Hepatocyte (in vitro differentiated cells): ENCODE data around the gene TRIM9. TPM values are rescaled to one million over a fixed set of nuclear protein-coding genes. Genes with fewer than 3 reads are reported as not detected.

Experiments
- DNase-seq: peaks from one replicate; pipeline ENCODE4 v3.0.0-alpha.2; 2016; ENCODE audit warnings: low spot score
- H2AFZ ChIP-seq: fragments of 200-600 bp; sonication (generic); 2 replicates; pipeline ENCODE4 v1.6.0; 2016; ENCODE audit warnings: antibody characterized with exemption, mild to moderate bottlenecking
- H3K27ac ChIP-seq: fragments of 200-600 bp; sonication (generic); 2 replicates; pipeline ENCODE4 v1.5.1; 2016; ENCODE audit warnings: mild to moderate bottlenecking
- H3K27me3 ChIP-seq: fragments of 200-600 bp; sonication (generic); 2 replicates; pipeline ENCODE4 v1.6.1; 2016
- H3K36me3 ChIP-seq: fragments of 200-600 bp; sonication (generic); replicated peaks from 2 replicates; pipeline ENCODE4 v1.5.1; 2016; ENCODE audit warnings: low read depth; ENCODE audit not compliant: insufficient read depth
- H3K4me1 ChIP-seq: fragments of 200-600 bp; sonication (generic); 2 replicates; pipeline ENCODE4 v1.5.1; 2016; ENCODE audit warnings: mild to moderate bottlenecking, moderate library complexity; ENCODE audit not compliant: insufficient read depth
- H3K4me2 ChIP-seq: fragments of 200-600 bp; sonication (generic); 2 replicates; pipeline ENCODE4 v1.6.0; 2016
- H3K4me3 ChIP-seq: fragments of 200-600 bp; sonication (generic); 2 replicates; pipeline ENCODE4 v1.5.1; 2016; ENCODE audit warnings: mild to moderate bottlenecking
- H3K79me2 ChIP-seq: fragments of 200-600 bp; sonication (generic); 2 replicates; pipeline ENCODE4 v1.6.0; 2017; ENCODE audit warnings: mild to moderate bottlenecking
- H3K9me2 ChIP-seq: fragments of 200-600 bp; sonication (generic); replicated peaks from 2 replicates; pipeline ENCODE4 v1.6.0; 2017; ENCODE audit warnings: mild to moderate bottlenecking; ENCODE audit not compliant: insufficient read depth
- H3K9me3 ChIP-seq: fragments of 200-600 bp; sonication (generic); 2 replicates; pipeline ENCODE4 v1.5.1; 2016; ENCODE audit warnings: low read depth, mild to moderate bottlenecking
- H4K20me1 ChIP-seq: fragments of 200-600 bp; sonication (generic); 2 replicates; pipeline ENCODE4 v1.6.0; 2016; ENCODE audit warnings: mild to moderate bottlenecking; ENCODE audit not compliant: insufficient read depth, poor library complexity, severe bottlenecking
- CTCF ChIP-seq: fragments of 200-600 bp; sonication (generic); IDR thresholded peaks from 2 replicates; pipeline ENCODE4 v1.5.1; 2016; ENCODE audit warnings: antibody characterized with exemption, mild to moderate bottlenecking; ENCODE audit not compliant: poor library complexity
- EZH2 ChIP-seq: fragments of 200-600 bp; sonication (generic); IDR thresholded peaks from 2 replicates; pipeline ENCODE4 v1.6.1; 2016; ENCODE audit warnings: antibody characterized with exemption, mild to moderate bottlenecking, borderline replicate concordance
- EZH2phosphoT487 ChIP-seq: fragments of 200-600 bp; sonication (generic); IDR thresholded peaks from one replicate; pipeline ENCODE4 v1.6.1; 2018; ENCODE audit warnings: antibody characterized with exemption, mild to moderate bottlenecking, low read depth, moderate library complexity; ENCODE audit not compliant: unreplicated experiment, severe bottlenecking
- WGBS: methylation state at CpG from one replicate; pipeline ENCODE4 v1.1.6; 2016; ENCODE audit warnings: low lambda C conversion rate; ENCODE audit errors: missing lambda C conversion rate; 5-methylcytosine and 5-hydroxymethylcytosine counted together
- polyA plus RNA-seq: library from polyadenylated mRNA; unstranded; fragments of >200 nt; fragmentation: Nextera tagmentation; extraction: Ambion mirVana; gene quantifications from 2 replicates; pipeline ENCODE4 v1.2.1, GENCODE V29; 2016
- total RNA-seq: library from RNA; depleted of rRNA; stranded (reverse); fragments of >200 nt; gene quantifications from 2 replicates; pipeline ENCODE4 v1.2.3, GENCODE V29; 2014

TRIM9 gene
- total and polyA plus RNA-seq, 2 experiments from 2014 or later: 0.10 to 0.94 TPM

- Histone ChIP-seq H3K4me2 (peak overlapping the region; percentile 65), H3K36me3 (no peaks in the 10 kb centered on the region), H3K9me3 (no peaks in the 10 kb centered on the region), H3K27me3 (no peaks in the 10 kb centered on the region), H3K4me3 (no peak overlapping the region), H4K20me1 (no peaks in the 10 kb centered on the region), H3K9me2 (no peaks in the 10 kb centered on the region), H2AFZ (no peak overlapping the region), H3K4me1 (peaks cover 21% of the 10 kb centered on the region), H3K27ac (peak overlapping the region; percentile 41), H3K79me2 (no peaks in the 10 kb centered on the region)
- peak; percentile 47 for DNase-seq
- WGBS: 19% methylated on average over 6 of the region's 6 CpGs
- TF ChIP-seq CTCF (no peak), EZH2phosphoT487 (no peak), EZH2 (no peak)
Measured at GRCh38 chr14:51004801-51005526, 89.9 kb downstream of the TRIM9 start.

GRCh38 chr14:51004352-51004800 lies 90.5 kb downstream of the TRIM9 start:
- no peaks in the 10 kb centered on the region for H4K20me1 ChIP-seq
- peak overlapping the region; percentile 65 for H3K4me2 ChIP-seq
- no peaks in the 10 kb centered on the region for H3K36me3 ChIP-seq
- no peaks in the 10 kb centered on the region for H3K79me2 ChIP-seq
- H3K4me1 ChIP-seq: peaks cover 21% of the 10 kb centered on the region
- H3K9me2 ChIP-seq: no peaks in the 10 kb centered on the region
- H3K9me3 ChIP-seq: no peaks in the 10 kb centered on the region
- H3K27me3 ChIP-seq: no peaks in the 10 kb centered on the region
- H3K4me3 ChIP-seq: no peak overlapping the region
- peak overlapping the region; percentile 41 for H3K27ac ChIP-seq
- H2AFZ ChIP-seq: no peak overlapping the region
- DNase-seq: no peak
- TF ChIP-seq EZH2phosphoT487 (no peak), EZH2 (no peak), CTCF (no peak)

- no peaks in the 10 kb centered on the region for H4K20me1 ChIP-seq
- no peaks in the 10 kb centered on the region for H3K9me3 ChIP-seq
- H3K79me2 ChIP-seq: no peaks in the 10 kb centered on the region
- TF ChIP-seq CTCF: no peak
- TF ChIP-seq EZH2: no peak
- TF ChIP-seq EZH2phosphoT487: no peak
- no peak overlapping the region for H3K4me3 ChIP-seq
- H3K27me3 ChIP-seq: no peaks in the 10 kb centered on the region
- no peak overlapping the region for H3K4me2 ChIP-seq
- WGBS: 90% methylated on average over 5 of the region's 5 CpGs
- H3K36me3 ChIP-seq: no peaks in the 10 kb centered on the region
- no peaks in the 10 kb centered on the region for H3K9me2 ChIP-seq
- H3K27ac ChIP-seq: no peak overlapping the region
- H2AFZ ChIP-seq: no peak overlapping the region
- H3K4me1 ChIP-seq: peaks cover 21% of the 10 kb centered on the region
- DNase-seq: no peak
Measured at GRCh38 chr14:51002406-51002999, 92.4 kb downstream of the TRIM9 start.
